K562 (cell line): Measurements from ENCODE around the gene ANO2. TPM values are rescaled to one million over a fixed set of nuclear protein-coding genes. Genes with fewer than 3 reads are reported as not detected.

Experiments
- ATAC-seq: fragments of 200-7000 bp; cut with Tn5 transposase; 3 replicates; pipeline ENCODE4 v1.9.1; 2020; ENCODE audit warnings: moderate library complexity
- BruUV-seq: library from RNA; stranded (reverse); fragments of 400-500 nt; replicated peaks from 2 replicates; lab custom pipeline; 2021; lab: Mats Ljungman, UMichigan
- CTCF ChIA-PET: fragments of 300-600 bp; formaldehyde crosslinking; extraction: SDS; loops from one replicate; lab custom pipeline; 2021; ENCODE audit warnings: low intra/inter-chr PET ratio; lab: Yijun Ruan, JAX
- POLR2A ChIA-PET: fragments of 300-600, 350-650 bp; sonication (Branson Sonifier 250); formaldehyde crosslinking; extraction: SDS; loops from one replicate; lab custom pipeline; 2021; ENCODE audit warnings: antibody characterized with exemption, inconsistent platforms; lab: Yijun Ruan, JAX
- DNase-seq, 4 experiments: peaks; one replicate each; pipeline versions ENCODE4 v3.0.0 to v3.0.0-alpha.2; 2011 to 2018; ENCODE audit warnings: low spot score in 3 of 4, mixed read lengths in 3 of 4; ENCODE audit errors: extremely low read depth in 1 of 4
- FAIRE-seq: peaks from 2 replicates; lab custom pipeline; 2011; peaks lifted over from hg19 to GRCh38; lab: Jason Lieb, UNC
- H2AFZ ChIP-seq: 2 replicates; pipeline ENCODE4 v1.6.0; 2011; ENCODE audit warnings: low read depth, low read length, control low read depth, inconsistent platforms
- H3K27ac ChIP-seq: fragments of 200-600 bp; 3 replicates; pipeline ENCODE4 v1.8.0; 2011; ENCODE audit warnings: low read depth, mild to moderate bottlenecking, control low read depth, inconsistent platforms, low read length, moderate library complexity, mixed read lengths; ENCODE audit errors: extremely low read depth
- H3K27me3 ChIP-seq, 2 experiments: fragments of 300-600 bp in 1 of 2; 2 replicates in 1 of 2; 3 replicates in 1 of 2; pipeline versions ENCODE4 v1.6.0 to v1.8.0; 2011; ENCODE audit warnings: inconsistent platforms in 2 of 2, low read length in 2 of 2, mild to moderate bottlenecking in 1 of 2, mixed read lengths in 1 of 2, moderate library complexity in 1 of 2; ENCODE audit not compliant: control insufficient read depth in 2 of 2, insufficient read depth in 2 of 2
- H3K36me3 ChIP-seq: fragments of 300-600 bp; 3 replicates; pipeline ENCODE4 v1.8.0; 2011; ENCODE audit warnings: mild to moderate bottlenecking, low read length, inconsistent platforms; ENCODE audit not compliant: control insufficient read depth, insufficient read depth
- H3K4me1 ChIP-seq, 2 experiments: fragments of 200-600 bp in 1 of 2; replicated peaks in 1 of 2; 2 replicates in 1 of 2; 3 replicates in 1 of 2; pipeline versions ENCODE4 v1.5.1 to v1.8.0; 2011; ENCODE audit warnings: inconsistent platforms in 2 of 2, low read length in 2 of 2, mild to moderate bottlenecking in 1 of 2, mixed read lengths in 1 of 2, moderate library complexity in 1 of 2; ENCODE audit not compliant: control insufficient read depth in 2 of 2, insufficient read depth in 2 of 2
- H3K4me2 ChIP-seq: 2 replicates; pipeline ENCODE4 v1.6.1; 2011; ENCODE audit warnings: low read length, control low read depth, inconsistent platforms, mixed read lengths; ENCODE audit not compliant: insufficient read depth
- H3K4me3 ChIP-seq: fragments of 200-600 bp; sonication (generic), shearing (Covaris generic); 2 replicates; pipeline ENCODE4 v1.5.1; 2016; ENCODE audit warnings: control low read depth, inconsistent platforms
- H3K79me2 ChIP-seq: fragments of 200-600 bp; 3 replicates; pipeline ENCODE4 v1.8.0; 2011; ENCODE audit warnings: low read length, inconsistent platforms; ENCODE audit not compliant: control insufficient read depth, insufficient read depth
- H3K9ac ChIP-seq, 2 experiments: 2 replicates each; pipeline versions ENCODE4 v1.6.0 to v1.6.1; 2011; ENCODE audit warnings: low read depth in 2 of 2, low read length in 2 of 2, control low read depth in 1 of 2, inconsistent platforms in 1 of 2, mild to moderate bottlenecking in 1 of 2, mixed read lengths in 1 of 2; ENCODE audit not compliant: insufficient read depth in 1 of 2
- H3K9me1 ChIP-seq: one replicate; pipeline ENCODE4 v1.6.0; 2011; ENCODE audit warnings: inconsistent platforms, mild to moderate bottlenecking, low read length, moderate library complexity; ENCODE audit not compliant: control insufficient read depth, insufficient read depth
- H3K9me3 ChIP-seq: replicated peaks from 2 replicates; pipeline ENCODE4 v1.5.1; 2011; ENCODE audit warnings: low read depth, low read length, inconsistent platforms; ENCODE audit not compliant: control insufficient read depth, insufficient read depth
- H4K20me1 ChIP-seq: replicated peaks from 2 replicates; pipeline ENCODE4 v1.6.1; 2011; ENCODE audit warnings: low read length, inconsistent platforms, mixed read lengths; ENCODE audit not compliant: control insufficient read depth, insufficient read depth
- ADNP ChIP-seq: fragments of 200-800 bp; sonication (Bioruptor generic); IDR thresholded peaks from 2 replicates; pipeline ENCODE4 v1.6.1; 2016; ENCODE audit warnings: missing genetic modification characterization, missing compliant biosample characterization
- CBX5 ChIP-seq: IDR thresholded peaks from 2 replicates; pipeline ENCODE4 v1.6.1; 2014; ENCODE audit warnings: low read depth, borderline replicate concordance
- CREBBP ChIP-seq: IDR thresholded peaks from one replicate; pipeline ENCODE4 v1.6.1; 2012; ENCODE audit warnings: low read depth, mild to moderate bottlenecking, control low read depth, inconsistent platforms, low read length
- GTF2E2 ChIP-seq: fragments of 200-800 bp; sonication (Bioruptor generic); IDR thresholded peaks from 2 replicates; pipeline ENCODE4 v1.6.1; 2016; ENCODE audit warnings: missing genetic modification characterization, missing compliant biosample characterization
- KLF6 ChIP-seq: fragments of 250-450 bp; sonication (Bioruptor Pico); IDR thresholded peaks from 2 replicates; pipeline ENCODE4 v1.4.0; 2020; ENCODE audit warnings: mild to moderate bottlenecking, moderate library complexity, borderline replicate concordance
- MCM7 ChIP-seq, 2 experiments: fragments of 450-650 bp; IDR thresholded peaks; 2 replicates each; pipeline ENCODE4 v1.6.1; 2016 to 2018
- POLR2A ChIP-seq: fragments of 450-650 bp; conservative IDR thresholded peaks from 2 replicates; pipeline ENCODE4 v1.6.1; 2016
- SIRT6 ChIP-seq: IDR thresholded peaks from one replicate; pipeline ENCODE4 v1.6.1; 2012; ENCODE audit warnings: low read depth, mild to moderate bottlenecking, control low read depth, inconsistent platforms, low read length, moderate library complexity
- SMAD1 ChIP-seq: fragments of 150-350 bp; IDR thresholded peaks from 2 replicates; pipeline ENCODE4 v1.6.1; 2014; ENCODE audit warnings: low read length, low read depth; ENCODE audit not compliant: partially characterized antibody
- SPI1 ChIP-seq: IDR thresholded peaks from 2 replicates; pipeline ENCODE4 v1.6.1; 2011; ENCODE audit warnings: low read depth, low read length, control low read depth, borderline replicate concordance
- TBL1XR1 ChIP-seq, 2 experiments: IDR thresholded peaks; 2 replicates each; pipeline ENCODE4 v1.6.1; 2012; ENCODE audit warnings: improper control_type of control experiment in 2 of 2, low read length in 2 of 2, mild to moderate bottlenecking in 1 of 2
- ZNF253 ChIP-seq: fragments of 250-450 bp; sonication (Bioruptor Pico); conservative IDR thresholded peaks from 2 replicates; pipeline ENCODE4 v1.6.1; 2021; ENCODE audit warnings: mild to moderate bottlenecking
- ZNF263 ChIP-seq: sonication (generic); formaldehyde crosslinking; IDR thresholded peaks from 2 replicates; pipeline ENCODE4 v1.8.0; 2022; ENCODE audit warnings: mild to moderate bottlenecking, missing genetic modification reagents, borderline replicate concordance
- ZNF311 ChIP-seq: fragments of 250-450 bp; sonication (Bioruptor Pico); IDR thresholded peaks from 2 replicates; pipeline ENCODE4 v1.4.0; 2020; ENCODE audit warnings: mild to moderate bottlenecking, moderate library complexity
- ZNF431 ChIP-seq: sonication (generic); formaldehyde crosslinking; IDR thresholded peaks from 2 replicates; pipeline ENCODE4 v1.8.0; 2022; ENCODE audit warnings: mild to moderate bottlenecking, missing genetic modification reagents
- ZNF551 ChIP-seq: fragments of 250-450 bp; sonication (Bioruptor Pico); IDR thresholded peaks from 2 replicates; pipeline ENCODE4 v1.5.0; 2021; ENCODE audit warnings: mild to moderate bottlenecking, moderate library complexity
- WGBS: fragments of 100-300 bp; shearing (Covaris generic); methylation state at CpG from one replicate; pipeline ENCODE4 v1.1.6; 2016; ENCODE audit warnings: low coverage, mixed read lengths; ENCODE audit not compliant: insufficient coverage; ENCODE audit errors: missing lambda C conversion rate; 5-methylcytosine and 5-hydroxymethylcytosine counted together
- in situ Hi-C: fragments of 300-500 bp; cut with MboI; formaldehyde crosslinking; loops from 4 replicates; pipeline ENCODE4 v1.15.0; 2018; ENCODE audit warnings: inconsistent platforms, mixed read lengths
- intact Hi-C: fragments of 100-400 bp; cut with micrococcal nuclease; formaldehyde crosslinking; loops from 2 replicates; pipeline ENCODE4 v1.14.2; 2022
- polyA plus RNA-seq, 8 experiments: library from polyadenylated mRNA; depleted of rRNA in 4 of 8; stranded (reverse) in 5 of 8; unstranded in 3 of 8; fragments of >200 nt; fragmentation: Nextera tagmentation in 2 of 8; fragmentation: Illumina TruSeq in 1 of 8; extraction: Ambion mirVana in 2 of 8; extraction: Trizol in 1 of 8; gene quantifications; 2 replicates each; pipeline versions ENCODE4 v1.2.1 to v1.2.3, GENCODE V29; 2011 to 2014; ENCODE audit warnings: inconsistent platforms in 1 of 8, missing spikeins in 1 of 8
- total RNA-seq, 7 experiments: library from RNA; depleted of rRNA in 6 of 7; stranded (reverse); fragments of >200 nt in 6 of 7; fragmentation: Illumina TruSeq in 2 of 7; extraction: Trizol in 2 of 7; gene quantifications; 2 replicates each; pipeline versions ENCODE4 v1.2.1 to v1.2.3, GENCODE V29; 2011 to 2021; ENCODE audit warnings: low replicate concordance in 1 of 7
- TF ChIP-seq, protein P1 (sequence below): fragments of 450-650 bp; IDR thresholded peaks from one replicate; pipeline ENCODE4 v1.6.1; 2018; ENCODE audit warnings: mild to moderate bottlenecking, moderate library complexity; ENCODE audit not compliant: partially characterized antibody
- TF ChIP-seq, protein P2 (sequence below): fragments of 250-450 bp; sonication (Bioruptor Pico); IDR thresholded peaks from 2 replicates; pipeline ENCODE4 v1.8.0; 2022; ENCODE audit warnings: inconsistent platforms
- TF ChIP-seq, protein P3 (sequence below): fragments of 450-650 bp; formaldehyde crosslinking; IDR thresholded peaks from 2 replicates; pipeline ENCODE4 v1.4.0; 2020; ENCODE audit warnings: mild to moderate bottlenecking, moderate library complexity
- TF ChIP-seq, protein P4 (sequence below): sonication (generic); formaldehyde crosslinking; IDR thresholded peaks from 2 replicates; pipeline ENCODE4 v1.8.0; 2022; ENCODE audit warnings: mild to moderate bottlenecking, missing genetic modification reagents

Gene ANO2
- total and polyA plus RNA-seq, 9 of the 15 experiments (the other 6 are each of a cell fraction or from before 2014, with no cell fraction given): 0.64 TPM; not detected in 8

DNA sequence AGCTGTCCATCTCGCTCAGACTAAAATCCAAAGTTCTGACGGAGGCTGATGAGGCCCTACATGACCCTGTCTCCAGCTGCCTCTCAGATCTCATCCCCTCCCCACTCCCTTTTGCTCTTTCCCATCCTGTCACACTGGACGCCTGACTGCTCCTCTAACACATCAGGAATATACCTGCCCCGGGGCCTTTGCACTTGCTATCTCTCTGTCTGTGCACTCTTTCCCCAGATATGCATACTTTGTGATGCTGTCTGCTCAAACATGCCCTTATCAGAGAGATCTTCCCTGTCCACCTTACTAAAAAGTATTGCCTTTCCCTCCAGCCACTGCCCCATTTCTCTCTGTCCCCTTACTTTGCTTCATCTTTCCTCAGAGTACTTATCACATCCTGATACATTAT lies 238.8 kb downstream of the ANO2 start:
- Histone ChIP-seq H3K9me1 (no peaks in the 10 kb centered on the region), H3K9me3 (no peaks in the 10 kb centered on the region), H3K36me3 (no peaks in the 10 kb centered on the region), H3K27ac (no peak overlapping the region), H3K4me1 (no peaks in the 10 kb centered on the region; a peak in 1 of 5 replicates), H3K4me3 (no peak overlapping the region), H3K79me2 (no peaks in the 10 kb centered on the region), H3K27me3 (no peaks in the 10 kb centered on the region), H3K9ac (no peak overlapping the region), H3K4me2 (no peak overlapping the region), H2AFZ (no peak overlapping the region), H4K20me1 (no peaks in the 10 kb centered on the region)
- DNase-seq: no peak
- FAIRE-seq: no peak
- in situ Hi-C loops (no loop called here), intact Hi-C loops (no loop called here)
- no TSS peak for BruUV-seq
- ChIA-PET CTCF (no interaction called here), POLR2A (no interaction called here)
- 9% methylated on average over 4 of the region's 4 CpGs for WGBS
- ATAC-seq: no peak
- TF ChIP-seq, protein P1, sequence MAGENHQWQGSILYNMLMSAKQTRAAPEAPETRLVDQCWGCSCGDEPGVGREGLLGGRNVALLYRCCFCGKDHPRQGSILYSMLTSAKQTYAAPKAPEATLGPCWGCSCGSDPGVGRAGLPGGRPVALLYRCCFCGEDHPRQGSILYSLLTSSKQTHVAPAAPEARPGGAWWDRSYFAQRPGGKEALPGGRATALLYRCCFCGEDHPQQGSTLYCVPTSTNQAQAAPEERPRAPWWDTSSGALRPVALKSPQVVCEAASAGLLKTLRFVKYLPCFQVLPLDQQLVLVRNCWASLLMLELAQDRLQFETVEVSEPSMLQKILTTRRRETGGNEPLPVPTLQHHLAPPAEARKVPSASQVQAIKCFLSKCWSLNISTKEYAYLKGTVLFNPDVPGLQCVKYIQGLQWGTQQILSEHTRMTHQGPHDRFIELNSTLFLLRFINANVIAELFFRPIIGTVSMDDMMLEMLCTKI: no peak
- no peak for TF ChIP-seq ZNF311
- no peak for TF ChIP-seq TBL1XR1 (IDR thresholded peaks at IDR 0.05; ENCODE audit: low read length in 2 of 2)
- no peak for TF ChIP-seq POLR2A
- TF ChIP-seq GTF2E2 (tag): no peak
- TF ChIP-seq ZNF551: no peak
- TF ChIP-seq SPI1: no peak
- TF ChIP-seq ZNF431 (CRISPR knock-in tag): no peak
- no peak for TF ChIP-seq MCM7 (IDR thresholded peaks at IDR 0.05)
- TF ChIP-seq, protein P2, sequence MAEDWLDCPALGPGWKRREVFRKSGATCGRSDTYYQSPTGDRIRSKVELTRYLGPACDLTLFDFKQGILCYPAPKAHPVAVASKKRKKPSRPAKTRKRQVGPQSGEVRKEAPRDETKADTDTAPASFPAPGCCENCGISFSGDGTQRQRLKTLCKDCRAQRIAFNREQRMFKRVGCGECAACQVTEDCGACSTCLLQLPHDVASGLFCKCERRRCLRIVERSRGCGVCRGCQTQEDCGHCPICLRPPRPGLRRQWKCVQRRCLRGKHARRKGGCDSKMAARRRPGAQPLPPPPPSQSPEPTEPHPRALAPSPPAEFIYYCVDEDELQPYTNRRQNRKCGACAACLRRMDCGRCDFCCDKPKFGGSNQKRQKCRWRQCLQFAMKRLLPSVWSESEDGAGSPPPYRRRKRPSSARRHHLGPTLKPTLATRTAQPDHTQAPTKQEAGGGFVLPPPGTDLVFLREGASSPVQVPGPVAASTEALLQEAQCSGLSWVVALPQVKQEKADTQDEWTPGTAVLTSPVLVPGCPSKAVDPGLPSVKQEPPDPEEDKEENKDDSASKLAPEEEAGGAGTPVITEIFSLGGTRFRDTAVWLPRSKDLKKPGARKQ (CRISPR knock-in tag): no peak
- TF ChIP-seq ADNP (tag): no peak
- no peak for TF ChIP-seq SMAD1
- no peak for TF ChIP-seq ZNF253 (CRISPR knock-in tag)
- TF ChIP-seq CBX5: no peak
- TF ChIP-seq, protein P3, sequence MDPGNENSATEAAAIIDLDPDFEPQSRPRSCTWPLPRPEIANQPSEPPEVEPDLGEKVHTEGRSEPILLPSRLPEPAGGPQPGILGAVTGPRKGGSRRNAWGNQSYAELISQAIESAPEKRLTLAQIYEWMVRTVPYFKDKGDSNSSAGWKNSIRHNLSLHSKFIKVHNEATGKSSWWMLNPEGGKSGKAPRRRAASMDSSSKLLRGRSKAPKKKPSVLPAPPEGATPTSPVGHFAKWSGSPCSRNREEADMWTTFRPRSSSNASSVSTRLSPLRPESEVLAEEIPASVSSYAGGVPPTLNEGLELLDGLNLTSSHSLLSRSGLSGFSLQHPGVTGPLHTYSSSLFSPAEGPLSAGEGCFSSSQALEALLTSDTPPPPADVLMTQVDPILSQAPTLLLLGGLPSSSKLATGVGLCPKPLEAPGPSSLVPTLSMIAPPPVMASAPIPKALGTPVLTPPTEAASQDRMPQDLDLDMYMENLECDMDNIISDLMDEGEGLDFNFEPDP (CRISPR knock-in tag): no peak
- TF ChIP-seq, protein P4, sequence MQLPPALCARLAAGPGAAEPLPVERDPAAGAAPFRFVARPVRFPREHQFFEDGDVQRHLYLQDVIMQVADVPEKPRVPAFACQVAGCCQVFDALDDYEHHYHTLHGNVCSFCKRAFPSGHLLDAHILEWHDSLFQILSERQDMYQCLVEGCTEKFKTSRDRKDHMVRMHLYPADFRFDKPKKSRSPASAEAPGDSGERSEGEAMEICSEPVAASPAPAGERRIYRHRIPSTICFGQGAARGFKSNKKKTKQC (CRISPR knock-in tag): no peak
- no peak for TF ChIP-seq SIRT6
- no peak for TF ChIP-seq CREBBP
- TF ChIP-seq KLF6 (CRISPR knock-in tag): no peak
- TF ChIP-seq ZNF263 (CRISPR knock-in tag): no peak
